Fibroblast of mammary gland (primary cell): ENCODE data around the gene KCNMA1.
A peak's percentile ranks its signal among the peaks of the same experiment; 100 is the strongest.

Experiments
- DNase-seq: peaks from one replicate; pipeline ENCODE4 v3.0.0-alpha.2; 2010; ENCODE audit warnings: low read depth
- H3K4me3 ChIP-seq: 2 replicates; pipeline ENCODE4 v1.5.1; 2011; ENCODE audit warnings: low read depth, mild to moderate bottlenecking, low read length, moderate library complexity; ENCODE audit not compliant: control insufficient read depth
- TF ChIP-seq, protein P1 (sequence below): conservative IDR thresholded peaks from 2 replicates; pipeline ENCODE4 v1.5.1; 2011; ENCODE audit warnings: low read depth, low read length, inconsistent platforms; ENCODE audit not compliant: control insufficient read depth, insufficient read depth

Gene KCNMA1

DNA sequence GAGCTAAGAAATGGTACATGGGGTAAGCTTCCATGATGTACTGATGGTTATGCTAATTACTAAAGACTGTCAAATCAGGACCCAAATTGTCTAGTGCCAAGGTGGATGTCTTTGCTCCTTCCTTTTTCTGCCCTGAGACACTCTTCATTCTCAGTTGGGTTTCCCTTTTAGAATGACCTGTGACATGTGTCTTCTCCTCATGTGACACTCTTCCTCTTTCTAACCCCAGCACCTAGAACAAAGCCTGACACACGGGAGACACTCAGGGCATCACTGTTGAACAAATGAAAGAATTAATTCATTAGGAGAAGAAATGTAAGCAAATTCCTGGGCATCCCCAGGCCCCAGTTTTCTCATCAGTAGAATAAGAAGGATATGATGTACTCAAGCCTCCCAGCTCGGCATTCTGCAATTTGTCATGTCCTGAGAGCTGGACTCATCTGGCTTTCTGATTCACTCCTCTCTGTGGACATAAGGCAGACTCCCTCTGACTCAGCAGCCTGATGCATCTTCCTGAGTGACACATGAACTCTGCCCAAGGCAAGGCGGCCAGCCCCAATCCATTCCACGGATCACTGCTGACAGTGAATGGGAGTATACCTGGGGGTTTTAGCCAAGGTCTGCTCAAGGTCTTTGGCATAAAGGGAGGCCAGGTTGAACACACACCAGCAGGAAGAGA, 473.8 kb downstream of the KCNMA1 start:
- no peak overlapping the region for H3K4me3 ChIP-seq
- peak; percentile 99 for DNase-seq
- TF ChIP-seq, protein P1, sequence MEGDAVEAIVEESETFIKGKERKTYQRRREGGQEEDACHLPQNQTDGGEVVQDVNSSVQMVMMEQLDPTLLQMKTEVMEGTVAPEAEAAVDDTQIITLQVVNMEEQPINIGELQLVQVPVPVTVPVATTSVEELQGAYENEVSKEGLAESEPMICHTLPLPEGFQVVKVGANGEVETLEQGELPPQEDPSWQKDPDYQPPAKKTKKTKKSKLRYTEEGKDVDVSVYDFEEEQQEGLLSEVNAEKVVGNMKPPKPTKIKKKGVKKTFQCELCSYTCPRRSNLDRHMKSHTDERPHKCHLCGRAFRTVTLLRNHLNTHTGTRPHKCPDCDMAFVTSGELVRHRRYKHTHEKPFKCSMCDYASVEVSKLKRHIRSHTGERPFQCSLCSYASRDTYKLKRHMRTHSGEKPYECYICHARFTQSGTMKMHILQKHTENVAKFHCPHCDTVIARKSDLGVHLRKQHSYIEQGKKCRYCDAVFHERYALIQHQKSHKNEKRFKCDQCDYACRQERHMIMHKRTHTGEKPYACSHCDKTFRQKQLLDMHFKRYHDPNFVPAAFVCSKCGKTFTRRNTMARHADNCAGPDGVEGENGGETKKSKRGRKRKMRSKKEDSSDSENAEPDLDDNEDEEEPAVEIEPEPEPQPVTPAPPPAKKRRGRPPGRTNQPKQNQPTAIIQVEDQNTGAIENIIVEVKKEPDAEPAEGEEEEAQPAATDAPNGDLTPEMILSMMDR: no peak

DNA sequence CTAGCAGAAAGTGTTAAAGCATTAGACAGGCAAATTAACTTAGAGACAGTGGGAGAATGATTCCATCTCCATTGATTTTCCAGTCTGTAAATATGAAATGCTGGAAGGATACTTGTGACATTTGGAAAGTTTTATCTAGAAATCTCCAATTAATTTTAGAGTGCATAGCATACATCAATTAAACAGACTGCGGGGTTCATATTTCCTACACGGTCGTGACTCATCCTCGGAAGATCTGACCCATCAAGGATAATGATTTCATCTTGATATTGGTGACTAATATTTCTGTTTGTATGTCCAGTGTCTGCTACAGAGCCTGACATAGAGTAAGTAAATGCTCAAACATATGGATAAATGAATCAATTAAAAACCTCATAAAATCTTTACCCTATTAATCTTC, 474.9 kb downstream of the KCNMA1 start:
- TF ChIP-seq, protein P1: no peak
- H3K4me3 ChIP-seq: no peak overlapping the region
- DNase-seq: peak; percentile 93

DNA sequence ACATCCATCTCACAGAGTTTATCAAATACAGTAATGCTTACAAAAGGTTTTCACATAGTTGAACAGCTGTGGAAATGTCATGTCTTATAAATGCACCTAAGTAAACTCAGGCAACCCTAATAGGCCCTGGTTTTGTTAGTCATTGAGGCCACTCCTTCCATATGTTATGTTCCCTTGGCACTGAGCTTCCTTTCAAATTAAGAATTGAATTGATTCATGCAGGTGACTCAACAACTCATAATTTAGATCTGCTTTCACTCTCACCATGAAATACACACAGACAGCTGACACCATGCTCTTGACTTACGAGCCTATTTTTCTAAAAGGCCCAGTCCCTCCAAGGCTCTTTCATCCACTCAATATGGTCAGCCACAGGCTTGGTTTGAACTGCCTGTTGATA, 476.9 kb downstream of the KCNMA1 start:
- no peak overlapping the region for H3K4me3 ChIP-seq
- DNase-seq: peak; percentile 98
- TF ChIP-seq, protein P1: no peak

DNA sequence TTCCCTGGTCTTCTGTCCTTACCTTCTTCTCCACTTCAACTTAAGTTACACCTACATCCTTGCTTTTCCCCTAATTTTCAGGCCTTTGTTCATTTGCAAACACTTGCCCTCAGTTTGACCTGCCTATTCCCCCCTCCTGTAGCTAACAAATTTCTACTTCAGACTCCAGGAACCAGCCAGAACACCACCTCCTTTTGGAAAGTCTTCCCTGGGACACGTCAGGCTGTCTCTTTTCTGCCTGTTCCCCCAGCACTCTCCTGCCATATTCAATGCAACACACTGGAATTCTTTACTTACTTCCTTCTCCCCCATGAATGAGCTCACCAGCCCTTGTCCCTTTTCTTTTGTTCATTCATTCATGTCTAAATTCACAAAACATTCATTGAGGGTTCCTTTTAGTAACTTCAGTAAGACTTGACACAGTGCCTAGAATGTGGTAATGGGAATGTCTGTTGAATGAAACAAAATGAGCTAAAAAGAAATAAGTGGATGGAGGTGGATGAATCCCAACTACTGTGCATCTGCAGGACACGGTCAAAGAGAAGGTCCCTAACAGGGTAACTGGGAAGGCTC, 478.0 kb downstream of the KCNMA1 start:
- TF ChIP-seq, protein P1: no peak
- peak; percentile 65 for DNase-seq

DNA sequence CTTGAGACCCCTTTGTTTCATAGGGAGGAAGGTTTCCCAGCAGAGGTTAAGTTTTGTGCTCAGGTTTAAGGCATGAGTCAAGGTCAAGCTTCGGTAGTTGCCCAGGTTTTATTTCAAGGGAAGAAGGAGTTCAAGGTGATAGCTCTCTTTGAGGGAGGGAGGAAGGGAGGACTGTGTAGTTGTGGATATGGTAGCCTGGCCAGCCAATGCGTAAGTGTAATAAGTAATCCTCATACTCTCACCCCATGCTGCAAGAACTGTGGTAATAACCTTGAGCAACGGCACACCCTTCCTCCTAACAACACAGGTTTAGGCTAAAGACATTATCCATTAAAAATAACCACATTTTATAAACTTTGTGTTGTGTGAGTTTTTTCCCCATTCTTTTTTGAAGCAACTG, 478.9 kb downstream of the KCNMA1 start:
- no peak for DNase-seq
- TF ChIP-seq, protein P1: no peak

More for the DNA sequence above, 478.0 kb downstream of the KCNMA1 start:
- H3K4me3 ChIP-seq: no peak overlapping the region

DNA sequence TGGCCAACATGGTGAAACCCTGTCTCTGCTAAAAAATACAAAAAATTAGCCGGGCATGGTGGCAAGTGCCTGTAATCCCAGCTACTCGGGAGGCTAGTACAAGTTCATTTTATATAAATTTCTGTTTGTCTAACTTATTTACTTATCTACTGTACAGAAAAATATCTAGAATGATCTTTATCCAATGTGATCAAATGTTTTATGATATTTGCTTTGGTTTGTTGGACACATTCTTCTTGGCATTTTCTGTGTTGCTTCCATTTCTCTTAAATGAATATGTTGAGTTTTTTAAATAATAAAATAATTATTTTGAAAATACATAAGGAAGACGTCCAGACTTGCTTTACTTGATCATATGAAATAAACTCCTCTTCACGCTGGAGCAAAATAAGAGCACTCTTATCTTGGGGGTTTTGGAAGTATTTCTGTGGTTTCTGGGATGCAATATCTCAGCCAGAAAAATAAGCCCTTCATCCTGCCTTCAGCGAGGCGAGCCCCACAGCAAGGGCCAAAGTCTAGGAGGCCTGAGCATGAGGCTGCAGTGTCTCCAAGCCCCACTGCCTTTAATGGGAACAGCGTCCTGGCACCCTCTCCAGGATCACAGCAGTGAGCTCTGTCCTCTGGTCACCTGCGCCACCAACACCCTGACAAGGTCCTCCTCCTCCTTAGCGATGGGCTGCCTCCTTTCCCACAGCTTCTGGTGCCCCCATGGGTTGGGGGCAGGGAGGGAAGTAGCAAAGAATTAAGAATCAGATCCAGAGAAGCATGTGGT, 480.2 kb downstream of the KCNMA1 start:
- no peak overlapping the region for H3K4me3 ChIP-seq
- TF ChIP-seq, protein P1: no peak
- no peak for DNase-seq

More for the DNA sequence above, 478.9 kb downstream of the KCNMA1 start:
- no peak overlapping the region for H3K4me3 ChIP-seq
